LoVo (cell line): Measurements from ENCODE around the gene CLEC3A.
"Not testable (repeated sequence)": the region's sequence is repeated elsewhere in the genome, so short reads cannot be mapped to it uniquely, and the experiment has no call there.

Experiments
- DNase-seq: peaks from one replicate; pipeline ENCODE4 v3.0.0-alpha.2; 2016; ENCODE audit warnings: low spot score

CLEC3A gene

GRCh38 chr16:78034530-78034929 lies 12.2 kb downstream of the CLEC3A start:
- no peak for DNase-seq

GRCh38 chr16:78035012-78035411 lies 12.7 kb downstream of the CLEC3A start:
- no peak for DNase-seq

GRCh38 chr16:78040396-78040795 lies 18.0 kb downstream of the CLEC3A start:
- no peak for DNase-seq

- no peak for DNase-seq
These were observed 23.7 kb downstream of the CLEC3A start for GRCh38 chr16:78045865-78046581.

GRCh38 chr16:78048319-78048718 lies 26.0 kb downstream of the CLEC3A start:
- no peak for DNase-seq

- no peak for DNase-seq
These were observed 28.5 kb downstream of the CLEC3A start for GRCh38 chr16:78050734-78051400.

GRCh38 chr16:78057803-78058564 lies 35.6 kb downstream of the CLEC3A start:
- no peak for DNase-seq

- not testable (repeated sequence) for DNase-seq
These were observed 37.5 kb downstream of the CLEC3A start for GRCh38 chr16:78059806-78060205.

GRCh38 chr16:78060295-78060694 lies 37.9 kb downstream of the CLEC3A start:
- DNase-seq, result no peak

GRCh38 chr16:78060809-78061208 lies 38.5 kb downstream of the CLEC3A start:
- no peak for DNase-seq

- no peak for DNase-seq
These were observed 43.0 kb downstream of the CLEC3A start for GRCh38 chr16:78065319-78065718.

GRCh38 chr16:78069913-78070312 lies 47.6 kb downstream of the CLEC3A start:
- DNase-seq, result no peak

GRCh38 chr16:78072275-78072674 lies 49.9 kb downstream of the CLEC3A start:
- no peak for DNase-seq

- no peak for DNase-seq
These were observed 53.5 kb downstream of the CLEC3A start for GRCh38 chr16:78075800-78076199.

- no peak for DNase-seq
These were observed 59.0 kb downstream of the CLEC3A start for GRCh38 chr16:78081341-78081740.
